GM19455 (cell line): ENCODE results near the gene GSK3B.

Source experiments
- ATAC-seq: cut with Tn5 transposase; IDR thresholded peaks from one replicate; pipeline ENCODE4 v1.9.1; 2021; ENCODE audit not compliant: unreplicated experiment

GSK3B gene

GRCh38 chr3:119790369-119790768 is 303.9 kb downstream of the GSK3B start:
- ATAC-seq, result no peak

- ATAC-seq, result no peak
Observed at GRCh38 chr3:119786409-119786808, 307.8 kb downstream of the GSK3B start.

GRCh38 chr3:119783883-119784282 is 310.4 kb downstream of the GSK3B start:
- no peak for ATAC-seq

- no peak for ATAC-seq
Observed at GRCh38 chr3:119783255-119783654, 311.0 kb downstream of the GSK3B start.

GRCh38 chr3:119782460-119782859 is 311.8 kb downstream of the GSK3B start:
- ATAC-seq, result no peak

GRCh38 chr3:119781330-119782198 is 312.7 kb downstream of the GSK3B start, which contains the start of gene NR1I2:
NR1I2 (plus strand) TSS chr3:119782101.
- no peak for ATAC-seq

DNA sequence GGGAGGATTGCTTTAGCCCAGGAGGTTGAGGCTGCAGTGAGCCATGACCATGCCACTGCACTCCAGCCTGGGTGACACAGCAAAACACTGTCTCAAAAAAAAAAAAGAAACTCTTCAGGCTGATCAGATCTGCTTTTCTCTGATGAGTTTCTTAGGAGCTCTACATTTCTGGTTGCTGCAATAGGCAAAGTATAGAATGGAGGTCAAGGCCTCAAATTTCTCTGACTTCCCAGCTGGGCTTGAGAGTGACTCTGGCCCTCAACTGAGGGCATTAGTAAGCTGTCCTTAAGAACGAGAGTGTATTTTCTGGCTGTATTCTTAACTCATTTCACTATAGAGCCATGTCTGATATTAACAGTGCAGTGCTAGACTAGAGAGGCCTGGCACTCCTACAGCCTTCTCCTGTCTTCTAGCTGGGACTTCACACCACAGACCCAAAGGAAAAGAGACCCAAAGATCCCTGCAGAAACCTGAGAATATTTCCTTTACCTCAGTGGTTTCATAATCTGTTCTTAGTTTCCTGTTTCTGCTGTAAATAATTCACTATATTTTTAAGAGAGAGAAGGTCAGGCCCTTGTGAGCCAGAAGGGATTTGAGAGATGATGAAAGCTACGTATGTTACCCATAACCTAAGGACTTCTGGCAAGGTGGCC is 314.4 kb downstream of the GSK3B start:
- peak; percentile 51 for ATAC-seq

DNA sequence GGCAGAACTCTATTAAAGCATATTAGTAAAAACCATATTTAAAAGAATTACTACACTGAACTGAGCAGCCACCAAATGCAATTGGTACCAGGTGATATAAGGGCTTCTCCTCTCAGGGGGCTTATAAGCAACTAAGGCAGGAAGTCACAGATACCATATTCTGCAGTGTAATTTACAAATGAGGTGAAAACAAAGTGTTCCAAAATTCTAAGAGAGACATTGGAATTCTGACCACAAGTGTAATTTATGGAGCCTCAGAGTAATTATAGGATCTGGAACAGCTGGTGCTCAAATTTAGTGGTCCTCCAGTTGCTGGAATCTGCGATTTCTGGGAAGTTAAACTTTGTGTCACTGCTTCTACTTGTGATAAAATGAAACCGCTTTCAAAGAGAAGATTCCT is 315.4 kb downstream of the GSK3B start:
- no peak for ATAC-seq

DNA sequence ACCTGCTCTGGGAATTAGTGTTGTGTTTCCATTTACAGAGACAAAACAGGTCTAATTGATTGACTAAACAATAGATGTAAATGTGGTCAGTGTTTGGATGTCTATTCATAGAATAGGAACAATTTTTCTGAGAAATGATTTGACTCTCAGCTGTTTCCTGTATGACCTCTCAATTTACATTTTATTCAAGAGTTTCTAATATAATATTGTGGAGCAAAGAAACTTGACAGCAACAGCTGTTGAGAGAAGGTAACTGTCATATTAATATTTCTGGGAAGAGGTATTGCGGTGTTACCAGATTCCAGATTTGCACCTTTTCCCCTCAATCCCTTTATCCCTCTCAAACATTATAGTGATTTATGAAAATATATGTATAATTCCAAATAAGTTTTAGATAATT is 316.1 kb downstream of the GSK3B start:
- no peak for ATAC-seq

DNA sequence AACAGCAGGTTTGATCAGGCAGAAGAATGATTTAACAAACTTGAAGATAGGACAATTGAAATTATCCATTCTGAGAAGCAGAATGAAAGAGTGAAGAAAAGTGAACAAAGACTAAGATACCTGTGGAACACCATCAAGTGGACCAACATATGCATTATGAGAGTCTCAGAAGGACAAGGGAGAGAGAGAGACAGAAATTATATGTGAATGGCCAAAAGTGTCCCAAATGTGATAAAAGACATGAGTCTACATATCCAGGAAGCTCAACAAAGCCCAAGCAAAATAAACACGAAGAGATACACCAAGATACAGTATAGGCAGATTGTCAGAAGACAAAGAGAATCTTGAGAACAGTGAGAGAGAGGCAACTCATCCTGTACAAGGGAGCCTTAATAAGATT is 317.9 kb downstream of the GSK3B start:
- no peak for ATAC-seq

GRCh38 chr3:119774444-119774843 is 319.8 kb downstream of the GSK3B start:
- no peak for ATAC-seq
